HT1080 (cell line): Measurements from ENCODE around the gene ARRDC1. TPM values are rescaled to one million over a fixed set of nuclear protein-coding genes. Genes with fewer than 3 reads are reported as not detected.

Experiments used
- small RNA-seq: library from RNA; depleted of rRNA; stranded (forward); fragments of <200 nt; gene quantifications from one replicate; pipeline ENCODE3, GENCODE V24; 2014
- total RNA-seq: library from RNA; depleted of rRNA; stranded (reverse); fragments of >200 nt; shearing (Covaris generic); gene quantifications from 2 replicates; pipeline ENCODE4 v1.2.3, GENCODE V29; 2014; rRNA removed

Gene ARRDC1
- total RNA-seq, 1 experiment from 2014 or later: 29.2 TPM

Small RNA genes lying within 50 kb of the gene (small RNA-seq; reads per million reads assigned to genes)
- not detected for gene RF00017

Other genes starting within 250 kb of the ARRDC1 start
- gene EXD3, start 182.5 kb upstream of the ARRDC1 start, total RNA-seq: 3.5 and 4.7 TPM in 2 replicates
- 0.10 TPM in 1 of 2 replicates, not detected in the other for gene NOXA1, start 182.3 kb upstream of the ARRDC1 start, total RNA-seq
- gene ENTPD8, start 164.3 kb upstream of the ARRDC1 start, total RNA-seq: not detected in 2 replicates
- gene NSMF, start 146.4 kb upstream of the ARRDC1 start, total RNA-seq: 34.5 and 40.0 TPM in 2 replicates
- 0.21 and 0.23 TPM in 2 replicates for gene PNPLA7, start 55.3 kb upstream of the ARRDC1 start, total RNA-seq
- gene MRPL41, start 53.8 kb upstream of the ARRDC1 start, total RNA-seq: 48.8 and 106 TPM in 2 replicates
- gene DPH7, start 26.8 kb upstream of the ARRDC1 start, total RNA-seq: 44.7 and 50.7 TPM in 2 replicates
- gene ZMYND19, start 15.2 kb upstream of the ARRDC1 start, total RNA-seq: 44.0 and 46.8 TPM in 2 replicates
- gene EHMT1, start 13.3 kb downstream of the ARRDC1 start, total RNA-seq: 39.1 and 42.7 TPM in 2 replicates